ENCODE data around the gene AIF1L.

The AIF1L gene

GRCh38 chr9:131078427-131079366, 17.6 kb upstream of the AIF1L start:
- no peak for DNase-seq

- DNase-seq, result no peak
Observed at GRCh38 chr9:131080589-131080988, 15.7 kb upstream of the AIF1L start.

DNA sequence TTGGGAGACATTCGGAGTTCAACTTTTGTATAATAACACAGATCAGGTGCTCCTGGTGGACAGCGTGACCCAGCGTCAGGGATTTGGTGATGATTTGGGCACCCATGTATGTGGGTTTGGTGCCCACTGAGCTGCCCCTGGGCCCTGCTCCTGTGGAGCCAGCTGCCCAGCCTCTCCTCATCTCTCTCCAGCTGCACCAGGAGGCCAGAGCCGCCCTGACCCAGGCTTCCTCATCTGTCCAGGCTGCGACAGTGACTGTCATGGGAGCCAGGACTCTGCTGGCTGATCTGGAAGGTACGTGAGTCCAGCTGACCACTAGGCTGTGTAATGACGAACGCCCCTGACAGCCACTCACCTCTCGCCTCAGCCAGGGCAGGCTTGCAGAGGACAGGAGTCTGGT, 14.5 kb upstream of the AIF1L start:
- no peak for DNase-seq

DNA sequence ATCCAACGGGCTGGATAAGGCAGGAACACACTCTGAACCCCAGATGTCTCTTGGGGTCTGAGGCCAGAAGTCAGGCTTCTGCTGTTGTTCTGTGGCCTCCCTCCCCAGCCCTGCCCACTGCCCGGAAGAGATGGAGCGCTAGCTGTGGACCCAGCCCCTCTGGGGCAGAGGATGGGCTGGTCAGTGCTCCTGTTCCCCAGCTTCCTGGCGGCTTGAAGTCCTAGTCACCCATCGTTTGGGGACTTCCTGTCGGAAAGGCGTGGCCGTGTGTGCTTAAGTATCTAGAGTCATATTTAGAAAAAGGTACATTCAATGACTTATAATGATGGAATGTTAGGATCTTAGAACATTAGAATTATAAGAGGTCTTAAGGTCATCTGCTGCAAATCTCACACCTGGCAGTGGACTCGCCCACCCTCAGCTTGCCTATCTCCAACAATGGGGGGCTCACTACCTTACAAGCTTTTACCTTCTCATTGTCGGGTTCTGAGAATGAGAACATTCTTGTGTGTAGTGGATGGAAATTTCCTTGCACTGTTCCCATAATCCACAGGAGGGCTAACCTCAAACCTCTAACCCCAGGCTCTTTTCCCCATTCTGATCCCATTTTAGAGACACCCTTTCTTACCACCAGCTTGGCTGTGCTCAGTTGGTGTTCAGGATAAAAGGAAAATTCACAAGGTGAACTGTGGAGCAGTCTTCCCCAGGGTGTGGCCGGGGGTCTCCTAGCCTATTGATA, 13.4 kb upstream of the AIF1L start:
- no peak for DNase-seq

DNA sequence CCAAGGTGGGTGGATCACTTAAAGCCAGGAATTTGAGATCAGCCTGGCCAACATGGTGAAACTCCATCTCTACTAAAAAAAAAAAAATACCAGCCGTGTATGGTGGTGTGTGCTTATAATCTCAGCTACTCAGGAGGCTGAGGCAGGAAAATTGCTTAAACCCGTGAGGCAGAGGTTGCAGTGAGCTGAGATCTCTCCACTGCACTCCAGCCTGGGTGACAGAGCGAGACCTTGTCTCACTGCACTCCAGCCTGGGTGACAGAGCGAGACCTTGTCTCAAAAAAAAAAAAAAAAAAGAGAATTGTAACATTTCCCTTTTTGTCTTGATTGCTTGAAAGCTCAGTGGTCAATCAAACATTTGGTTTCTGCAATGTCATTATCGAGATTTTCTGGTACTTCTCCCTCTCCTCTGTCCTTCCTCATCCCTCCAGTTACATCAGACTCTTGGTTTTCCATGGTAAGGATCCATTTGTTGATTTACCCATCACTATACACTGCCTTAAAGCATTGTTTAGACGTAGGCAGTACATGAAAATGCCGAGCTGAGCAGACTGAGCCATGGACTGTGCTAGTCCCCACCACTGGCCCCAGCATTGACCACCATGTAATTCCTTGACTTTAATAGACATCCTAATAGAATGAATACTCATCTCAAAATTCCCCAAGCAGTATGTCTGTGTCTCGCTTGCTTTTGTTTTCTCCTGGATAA, 11.5 kb upstream of the AIF1L start:
- DNase-seq, result no peak

- DNase-seq, result no peak
Observed at GRCh38 chr9:131085370-131086122, 10.8 kb upstream of the AIF1L start.

DNA sequence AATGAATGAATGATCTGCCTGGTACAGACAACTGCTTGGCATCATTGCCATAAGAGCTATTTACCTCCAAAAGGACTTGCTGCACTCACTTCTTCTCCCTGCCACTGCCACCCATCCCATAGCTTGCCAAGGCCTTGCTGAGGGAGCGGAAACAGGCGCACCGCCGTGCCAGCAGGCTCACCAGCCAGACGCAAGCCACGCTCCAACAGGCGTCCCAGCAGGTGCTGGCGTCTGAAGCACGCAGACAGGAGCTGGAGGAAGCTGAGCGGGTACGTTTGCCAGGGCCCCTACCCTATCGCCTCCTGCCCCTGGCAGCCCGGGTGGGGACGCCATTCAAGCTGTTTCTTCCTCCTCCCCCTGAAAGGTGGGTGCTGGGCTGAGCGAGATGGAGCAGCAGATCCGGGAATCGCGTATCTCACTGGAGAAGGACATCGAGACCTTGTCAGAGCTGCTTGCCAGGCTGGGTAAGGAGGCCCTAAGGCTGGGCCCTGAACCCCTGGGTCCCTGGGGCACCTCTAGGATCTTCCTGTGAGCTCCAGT, 8.9 kb upstream of the AIF1L start:
- DNase-seq, result no peak

DNA sequence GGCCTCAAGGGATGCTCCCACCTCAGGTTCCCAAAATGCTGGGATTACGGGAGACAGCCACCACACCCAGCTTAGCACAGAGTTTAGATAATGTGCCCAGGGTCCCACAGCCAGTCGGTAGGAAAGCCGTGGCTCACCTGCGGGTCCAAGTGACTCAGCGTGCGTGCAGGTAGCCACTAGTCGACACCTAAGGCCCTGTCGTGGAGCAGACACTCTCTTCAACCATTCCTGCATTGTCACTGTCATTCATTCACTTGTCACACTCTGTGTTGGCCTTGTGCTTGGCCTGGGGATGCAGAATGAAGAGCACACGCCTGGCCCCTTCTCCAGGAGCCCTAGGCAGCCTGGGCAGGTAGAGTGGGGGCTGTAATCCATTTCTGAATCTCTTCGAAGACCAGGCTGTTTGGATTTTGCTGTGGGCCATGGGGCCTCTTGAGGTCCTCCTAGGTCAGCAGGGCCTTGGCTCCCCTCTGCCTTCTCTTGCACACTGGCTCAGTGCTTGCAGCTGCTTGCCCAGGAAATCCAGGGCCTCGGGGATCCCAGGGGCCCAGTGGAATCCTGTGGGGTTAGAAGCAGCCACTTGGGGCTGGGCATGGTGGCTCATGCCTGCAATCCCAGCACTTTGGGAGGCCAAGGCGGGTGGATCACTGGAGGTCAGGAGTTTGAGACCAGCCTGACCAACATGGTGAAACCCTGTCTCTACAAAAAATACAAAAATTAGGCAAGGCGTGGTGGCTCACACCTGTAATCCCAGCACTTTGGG, 6.1 kb upstream of the AIF1L start:
- no peak for DNase-seq

- no peak for DNase-seq
Observed at GRCh38 chr9:131091352-131091992, 4.9 kb upstream of the AIF1L start.

- DNase-seq, result no peak
Observed at GRCh38 chr9:131092030-131092429, 4.3 kb upstream of the AIF1L start.

DNA sequence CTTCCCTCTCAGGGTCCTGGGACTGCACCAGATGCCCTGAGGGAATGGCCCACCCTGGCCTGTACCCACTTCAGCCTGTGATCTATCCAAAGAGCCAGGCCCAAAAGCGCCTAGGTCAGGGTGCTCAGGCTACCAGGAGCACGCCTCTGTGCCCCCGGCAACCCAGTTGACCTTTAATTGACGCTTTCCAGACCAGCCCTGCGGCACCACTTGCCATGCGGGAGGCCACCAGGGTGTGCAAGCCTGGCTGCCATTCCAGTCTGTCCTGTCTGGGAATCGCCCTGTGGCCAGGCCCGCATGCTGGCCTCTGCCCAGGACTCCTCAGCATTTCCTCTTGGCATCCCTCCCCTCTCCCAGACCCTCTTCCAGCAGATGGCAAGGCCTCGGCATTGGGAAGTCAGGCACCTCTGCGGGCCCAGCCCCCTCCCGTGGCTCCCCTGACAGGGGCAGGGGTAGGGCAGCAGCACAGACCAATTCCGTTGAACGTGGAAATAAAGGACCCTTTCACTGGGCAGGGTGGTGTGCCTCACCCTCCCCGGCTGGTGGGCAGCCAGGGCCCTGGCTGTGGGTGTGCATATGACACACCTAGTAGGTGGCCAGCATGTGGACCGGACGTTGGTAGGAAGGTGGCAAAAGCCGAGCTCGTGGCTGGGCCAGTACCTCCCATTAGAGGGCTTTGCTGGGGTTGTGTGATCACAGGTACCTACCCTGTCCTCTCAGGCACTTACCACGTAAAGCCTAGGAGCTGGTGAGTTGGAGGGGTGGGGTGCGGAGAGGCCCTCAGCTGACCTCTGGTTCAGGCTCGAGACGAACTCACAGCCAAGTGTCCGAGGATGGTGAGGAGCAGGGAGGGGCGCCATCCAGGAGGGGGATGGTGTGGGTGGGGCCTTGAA, 3.5 kb upstream of the AIF1L start:
- no peak for DNase-seq

GRCh38 chr9:131094015-131094414, 2.3 kb upstream of the AIF1L start:
- DNase-seq, result no peak

DNA sequence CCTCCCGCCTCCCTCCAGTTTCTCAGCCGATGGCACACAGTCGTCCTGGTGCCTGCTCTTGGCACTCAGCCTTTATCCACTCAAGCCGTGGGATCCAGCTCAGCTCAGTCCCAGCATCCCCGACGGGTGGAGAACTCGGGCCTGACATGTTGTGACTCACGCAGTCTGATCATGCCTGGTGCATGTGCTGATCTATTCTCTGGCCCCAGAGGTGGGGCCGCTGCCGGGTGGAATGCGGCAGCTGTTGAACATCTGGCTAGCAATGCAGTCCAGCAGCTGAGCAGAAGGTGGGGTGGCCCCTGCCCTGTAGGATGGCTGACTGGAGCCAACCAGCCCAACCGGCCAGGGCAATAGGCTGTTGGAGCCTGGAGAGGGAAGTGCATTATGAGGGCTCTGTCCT, 1.7 kb upstream of the AIF1L start:
- no peak for DNase-seq

GRCh38 chr9:131095666-131096268, 564 bp upstream of the AIF1L start:
- no peak for DNase-seq

GRCh38 chr9:131097126-131097947, 1.0 kb downstream of the AIF1L start:
- no peak for DNase-seq

DNA sequence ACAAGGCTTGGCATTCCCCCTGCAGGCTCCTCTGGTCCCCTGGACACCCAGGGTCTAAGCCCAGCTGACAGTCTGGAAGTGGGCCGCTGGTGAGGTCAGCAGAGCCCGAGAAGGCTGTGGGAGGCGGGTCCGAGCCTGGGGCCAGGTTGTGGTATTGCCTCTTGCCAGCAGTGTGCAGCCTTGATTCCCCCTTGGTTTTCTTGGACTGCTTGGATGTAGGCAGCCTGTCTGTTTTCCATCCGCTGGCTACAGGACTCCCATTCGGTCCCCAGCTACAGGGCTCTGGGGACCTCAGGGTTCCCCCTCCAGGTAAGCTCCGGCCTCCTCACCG, 1.6 kb downstream of the AIF1L start:
- no peak for DNase-seq

DNA sequence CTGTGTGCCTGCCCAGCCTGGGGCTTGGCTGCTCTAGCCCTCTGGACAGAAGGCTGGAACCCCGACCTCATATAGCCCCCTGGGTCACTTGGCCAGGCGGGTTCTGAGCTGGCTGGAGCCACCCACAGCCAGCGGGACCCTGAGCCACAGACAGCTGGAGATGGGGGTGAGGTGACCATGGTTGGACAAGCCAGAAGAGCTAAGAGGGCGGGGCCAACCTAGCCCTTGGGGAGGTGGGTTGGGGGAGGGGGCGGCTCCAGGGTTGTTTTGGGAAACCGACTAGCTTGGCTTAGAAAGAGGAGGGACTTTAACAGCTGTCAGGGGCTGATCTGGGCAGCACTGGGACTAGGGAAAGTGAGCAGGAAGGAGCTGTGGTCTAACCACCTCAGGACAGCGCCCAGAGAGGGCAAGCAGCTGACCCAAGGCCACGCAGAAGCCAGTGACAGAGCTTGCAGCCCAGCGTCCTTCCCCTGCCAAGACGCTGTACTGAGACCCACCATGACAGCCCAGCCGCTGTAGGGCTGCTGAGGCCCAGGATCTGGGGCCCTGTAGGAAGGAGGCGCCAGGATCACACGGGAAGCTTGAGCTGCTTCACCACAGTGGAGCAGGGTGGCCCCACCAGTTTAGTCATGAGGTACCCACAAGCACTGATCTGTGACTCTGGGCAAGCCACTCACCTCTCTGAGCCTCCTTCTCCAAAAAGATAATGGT, 2.2 kb downstream of the AIF1L start:
- no peak for DNase-seq

- no peak for DNase-seq
Observed at GRCh38 chr9:131099102-131099606, 2.8 kb downstream of the AIF1L start.
